OCI-LY3 (cell line): ENCODE measurements around the gene TUBA8.

Experiments
- H2AFZ ChIP-seq: fragments of 200-600, 300-600 bp; shearing (Covaris generic); 2 replicates; pipeline ENCODE4 v1.6.0; 2014; ENCODE audit warnings: antibody characterized with exemption, low read depth, low read length
- H3K27ac ChIP-seq: fragments of 200-600, 300-600 bp; sonication (generic); 2 replicates; pipeline ENCODE4 v1.5.1; 2014; ENCODE audit warnings: mild to moderate bottlenecking, low read length, moderate library complexity, mixed read lengths
- H3K27me3 ChIP-seq: fragments of 200-600, 300-600 bp; sonication (generic); 2 replicates; pipeline ENCODE4 v1.6.1; 2014; ENCODE audit warnings: low read depth, low read length, mixed read lengths
- H3K36me3 ChIP-seq: fragments of 200-600, 300-600 bp; sonication (generic); replicated peaks from 2 replicates; pipeline ENCODE3; 2014; ENCODE audit warnings: low read depth, low read length, mixed read lengths
- H3K4me1 ChIP-seq: fragments of 300-600, 200-600 bp; sonication (generic); 2 replicates; pipeline ENCODE4 v1.6.1; 2014; ENCODE audit warnings: low read length, mixed read lengths
- H3K4me2 ChIP-seq: fragments of 200-600, 300-600 bp; sonication (generic); 2 replicates; pipeline ENCODE4 v1.6.1; 2014; ENCODE audit warnings: low read length, mixed read lengths
- H3K4me3 ChIP-seq: fragments of 300-600, 200-600 bp; sonication (generic); 2 replicates; pipeline ENCODE4 v1.5.1; 2014; ENCODE audit warnings: antibody characterized with exemption, mild to moderate bottlenecking, low read length, moderate library complexity
- H3K79me2 ChIP-seq: fragments of 300-600, 200-600 bp; shearing (Covaris generic); 2 replicates; pipeline ENCODE4 v1.6.1; 2014; ENCODE audit warnings: mild to moderate bottlenecking, low read length, mixed read lengths
- H3K9ac ChIP-seq: fragments of 300-600, 200-600 bp; shearing (Covaris generic); 2 replicates; pipeline ENCODE4 v1.6.0; 2014; ENCODE audit warnings: mild to moderate bottlenecking, low read length, moderate library complexity
- H3K9me3 ChIP-seq: fragments of 200-600, 300-600 bp; shearing (Covaris generic); 2 replicates; pipeline ENCODE4 v1.6.1; 2014; ENCODE audit warnings: low read length, mixed read lengths; ENCODE audit not compliant: insufficient read depth
- H4K20me1 ChIP-seq: fragments of 200-600, 300-600 bp; sonication (generic); 2 replicates; pipeline ENCODE4 v1.6.1; 2016; ENCODE audit warnings: low read length, mixed read lengths; ENCODE audit not compliant: insufficient read depth
- EZH2phosphoT487 ChIP-seq: fragments of 200-600 bp; shearing (Covaris generic); IDR thresholded peaks from 2 replicates; pipeline ENCODE4 v1.6.1; 2018; ENCODE audit warnings: antibody characterized with exemption, mixed run types, low read depth
- TF ChIP-seq, protein P1 (sequence below): fragments of 200-600, 300-600 bp; sonication (generic); IDR thresholded peaks from 2 replicates; pipeline ENCODE4 v1.5.1; 2014; ENCODE audit warnings: antibody characterized with exemption, low read length, low read depth

The TUBA8 gene

DNA sequence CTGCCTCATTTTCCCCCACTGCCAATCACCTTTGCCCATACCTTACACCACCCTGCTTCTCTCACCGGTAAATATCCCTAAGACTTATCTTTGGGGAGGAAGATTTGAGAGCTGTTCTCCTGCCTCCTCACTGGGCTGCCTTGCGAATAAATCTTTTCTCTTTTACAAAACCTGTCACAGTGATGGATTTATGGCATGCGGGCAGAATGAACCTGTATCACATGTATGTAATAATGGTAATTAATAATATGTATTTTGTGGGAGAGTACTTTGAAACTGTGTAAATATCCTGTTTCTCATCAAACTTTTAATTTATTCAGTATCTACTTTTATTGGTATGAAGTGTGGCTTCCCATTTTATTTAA, 35.8 kb downstream of the TUBA8 start:
- H3K4me1 ChIP-seq = peaks cover 2% of the 10 kb centered on the region; the same call in 1 of the 2 replicates
- no peak overlapping the region for H2AFZ ChIP-seq
- H4K20me1 ChIP-seq = no peaks in the 10 kb centered on the region
- peaks cover 6% of the 10 kb centered on the region; the same call in 1 of the 2 replicates for H3K27me3 ChIP-seq
- no peaks in the 10 kb centered on the region for H3K79me2 ChIP-seq
- no peaks in the 10 kb centered on the region for H3K9me3 ChIP-seq
- H3K9ac ChIP-seq = no peak overlapping the region
- H3K4me3 ChIP-seq = no peak overlapping the region
- TF ChIP-seq, protein P1, sequence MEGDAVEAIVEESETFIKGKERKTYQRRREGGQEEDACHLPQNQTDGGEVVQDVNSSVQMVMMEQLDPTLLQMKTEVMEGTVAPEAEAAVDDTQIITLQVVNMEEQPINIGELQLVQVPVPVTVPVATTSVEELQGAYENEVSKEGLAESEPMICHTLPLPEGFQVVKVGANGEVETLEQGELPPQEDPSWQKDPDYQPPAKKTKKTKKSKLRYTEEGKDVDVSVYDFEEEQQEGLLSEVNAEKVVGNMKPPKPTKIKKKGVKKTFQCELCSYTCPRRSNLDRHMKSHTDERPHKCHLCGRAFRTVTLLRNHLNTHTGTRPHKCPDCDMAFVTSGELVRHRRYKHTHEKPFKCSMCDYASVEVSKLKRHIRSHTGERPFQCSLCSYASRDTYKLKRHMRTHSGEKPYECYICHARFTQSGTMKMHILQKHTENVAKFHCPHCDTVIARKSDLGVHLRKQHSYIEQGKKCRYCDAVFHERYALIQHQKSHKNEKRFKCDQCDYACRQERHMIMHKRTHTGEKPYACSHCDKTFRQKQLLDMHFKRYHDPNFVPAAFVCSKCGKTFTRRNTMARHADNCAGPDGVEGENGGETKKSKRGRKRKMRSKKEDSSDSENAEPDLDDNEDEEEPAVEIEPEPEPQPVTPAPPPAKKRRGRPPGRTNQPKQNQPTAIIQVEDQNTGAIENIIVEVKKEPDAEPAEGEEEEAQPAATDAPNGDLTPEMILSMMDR = no peak
- no peak for TF ChIP-seq EZH2phosphoT487
- no peak overlapping the region for H3K4me2 ChIP-seq
- H3K36me3 ChIP-seq = no peaks in the 10 kb centered on the region
- no peak overlapping the region for H3K27ac ChIP-seq

DNA sequence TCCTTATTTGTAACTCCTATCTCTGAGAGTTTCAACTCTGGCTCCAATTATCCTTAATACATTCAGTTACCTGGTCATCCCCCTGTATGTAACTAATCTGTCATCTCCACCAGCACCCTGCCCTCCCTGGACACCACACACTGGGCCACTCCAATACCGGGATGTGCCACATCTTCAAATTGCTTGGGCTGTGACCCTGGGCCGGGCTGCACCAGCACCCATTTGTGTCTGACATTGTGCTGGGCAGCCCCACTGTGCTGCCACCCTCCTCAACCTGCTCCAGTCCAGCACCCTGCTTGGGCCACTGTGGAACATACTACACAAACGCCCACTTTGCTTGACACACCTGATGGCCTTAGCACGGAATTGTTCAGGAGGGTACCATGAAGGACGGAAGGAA, 37.2 kb downstream of the TUBA8 start:
- Histone ChIP-seq H3K9me3 (no peaks in the 10 kb centered on the region), H3K36me3 (no peaks in the 10 kb centered on the region), H3K9ac (no peak overlapping the region), H2AFZ (no peak overlapping the region), H3K27me3 (peaks cover 6% of the 10 kb centered on the region; the same call in 1 of the 2 replicates), H3K4me3 (no peak overlapping the region), H3K79me2 (no peaks in the 10 kb centered on the region), H3K4me2 (no peak overlapping the region), H4K20me1 (no peaks in the 10 kb centered on the region), H3K27ac (no peak overlapping the region), H3K4me1 (peaks cover 2% of the 10 kb centered on the region; the same call in 1 of the 2 replicates)
- no peak for TF ChIP-seq EZH2phosphoT487
- TF ChIP-seq, protein P1 = no peak

DNA sequence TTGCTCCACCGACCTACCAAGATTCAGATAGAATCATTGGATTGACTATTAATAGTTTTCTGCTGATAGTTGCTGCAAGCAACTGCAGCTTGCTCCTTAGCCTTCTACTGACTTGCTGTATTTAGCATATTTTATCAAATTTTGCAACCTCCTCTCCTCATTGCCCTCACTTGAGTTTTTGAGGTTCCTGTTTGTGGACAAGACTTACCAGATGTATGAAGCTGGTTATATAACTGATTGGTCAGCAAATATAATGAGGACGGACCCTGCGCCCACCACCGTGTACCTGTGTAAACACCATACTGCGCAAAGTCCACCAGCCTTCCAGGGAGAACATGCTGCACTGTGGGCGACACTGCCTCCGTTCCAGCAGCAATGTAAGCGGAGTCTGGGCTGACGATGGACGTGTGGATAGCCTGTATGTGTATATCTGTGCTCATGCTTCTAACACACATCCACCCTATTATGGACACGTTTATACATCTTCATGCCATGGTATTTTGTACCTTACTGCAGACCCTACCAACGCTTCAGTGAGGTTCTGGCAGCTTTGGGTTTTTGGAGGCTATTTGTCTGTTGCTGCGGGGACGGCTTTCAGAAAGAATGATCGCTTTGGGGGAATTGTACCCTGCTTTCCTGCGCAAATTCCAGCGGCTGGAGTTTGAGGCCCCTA, 37.8 kb downstream of the TUBA8 start:
- no peak overlapping the region for H3K4me2 ChIP-seq
- no peak overlapping the region for H2AFZ ChIP-seq
- no peaks in the 10 kb centered on the region for H3K9me3 ChIP-seq
- H3K79me2 ChIP-seq = no peaks in the 10 kb centered on the region
- H3K4me3 ChIP-seq = no peak overlapping the region
- H4K20me1 ChIP-seq = no peaks in the 10 kb centered on the region
- H3K27me3 ChIP-seq = peaks cover 6% of the 10 kb centered on the region; the same call in 1 of the 2 replicates
- TF ChIP-seq, protein P1 = no peak
- TF ChIP-seq EZH2phosphoT487 = no peak
- no peaks in the 10 kb centered on the region for H3K36me3 ChIP-seq
- H3K9ac ChIP-seq = no peak overlapping the region
- peaks cover 2% of the 10 kb centered on the region; the same call in 1 of the 2 replicates for H3K4me1 ChIP-seq
- H3K27ac ChIP-seq = no peak overlapping the region

DNA sequence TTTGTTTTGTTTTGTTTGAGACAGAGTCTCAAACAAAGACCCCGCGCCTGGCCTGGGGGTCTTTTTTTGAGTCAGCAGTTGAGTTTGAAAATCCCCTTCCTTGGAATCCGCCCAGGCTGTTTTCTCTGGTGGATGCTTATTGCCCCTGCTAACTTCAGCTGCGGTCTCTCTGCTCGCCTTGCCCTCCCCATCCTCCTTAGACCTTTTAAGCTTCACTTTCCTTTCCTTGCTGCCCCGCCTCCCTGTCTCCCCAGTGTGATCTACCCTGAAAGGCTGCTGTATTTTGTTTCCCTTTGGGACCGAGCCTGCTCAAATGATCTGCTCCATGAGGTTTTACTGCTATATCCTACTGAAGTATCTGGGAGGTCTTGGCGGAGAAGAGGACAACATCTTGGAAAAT, 41.9 kb downstream of the TUBA8 start:
- Histone ChIP-seq H3K79me2 (no peaks in the 10 kb centered on the region), H3K9ac (no peak overlapping the region), H3K36me3 (no peaks in the 10 kb centered on the region), H3K27me3 (peaks cover 6% of the 10 kb centered on the region; the same call in 1 of the 2 replicates), H4K20me1 (no peaks in the 10 kb centered on the region), H3K4me2 (no peak overlapping the region), H3K4me1 (peaks cover 2% of the 10 kb centered on the region; the same call in 1 of the 2 replicates), H3K4me3 (no peak overlapping the region), H3K9me3 (no peaks in the 10 kb centered on the region), H3K27ac (no peak overlapping the region), H2AFZ (no peak overlapping the region)
- TF ChIP-seq EZH2phosphoT487 = no peak
- TF ChIP-seq, protein P1 = no peak
